DND-41 (cell line): ENCODE results near the gene AKNA.

Experiments
- ATAC-seq: fragments of 200-7000 bp; cut with Tn5 transposase; 3 replicates; pipeline ENCODE4 v1.9.1; 2021; ENCODE audit warnings: low read depth; ENCODE audit not compliant: insufficient read depth
- DNase-seq: peaks from one replicate; pipeline ENCODE4 v3.0.0-alpha.2; 2020
- H2AFZ ChIP-seq: 2 replicates; pipeline ENCODE4 v1.6.0; 2012; ENCODE audit warnings: low read depth, low read length
- H3K27ac ChIP-seq: 2 replicates; pipeline ENCODE4 v1.5.1; 2012; ENCODE audit warnings: low read length, inconsistent platforms
- H3K27me3 ChIP-seq: fragments of 200-600 bp; sonication (generic); 2 replicates; pipeline ENCODE4 v1.6.0; 2012; ENCODE audit warnings: low read length, mild to moderate bottlenecking, inconsistent platforms; ENCODE audit not compliant: insufficient read depth, poor library complexity
- H3K36me3 ChIP-seq: 2 replicates; pipeline ENCODE4 v1.5.1; 2012; ENCODE audit warnings: low read length, inconsistent platforms; ENCODE audit not compliant: insufficient read depth
- H3K4me1 ChIP-seq: 2 replicates; pipeline ENCODE4 v1.5.1; 2012; ENCODE audit warnings: mild to moderate bottlenecking, low read length; ENCODE audit not compliant: insufficient read depth
- H3K4me2 ChIP-seq: 2 replicates; pipeline ENCODE4 v1.6.0; 2012; ENCODE audit warnings: mild to moderate bottlenecking, moderate library complexity, low read length, inconsistent platforms; ENCODE audit not compliant: insufficient read depth
- H3K4me3 ChIP-seq, 2 experiments: fragments of 200-600 bp in 1 of 2; shearing (Covaris generic) in 1 of 2; 2 replicates each; pipeline ENCODE4 v1.5.1; 2012 to 2016; ENCODE audit warnings: inconsistent platforms in 2 of 2, low read length in 2 of 2, mild to moderate bottlenecking in 2 of 2, low read depth in 1 of 2, moderate library complexity in 1 of 2
- H3K79me2 ChIP-seq: 2 replicates; pipeline ENCODE4 v1.6.0; 2012; ENCODE audit warnings: low read length, inconsistent platforms; ENCODE audit not compliant: insufficient read depth
- H3K9ac ChIP-seq: 2 replicates; pipeline ENCODE4 v1.6.0; 2012; ENCODE audit warnings: low read depth, mild to moderate bottlenecking, inconsistent platforms, low read length, moderate library complexity
- H3K9me3 ChIP-seq: 2 replicates; pipeline ENCODE4 v1.5.1; 2012; ENCODE audit warnings: low read length, moderate library complexity, mild to moderate bottlenecking, inconsistent platforms; ENCODE audit not compliant: insufficient read depth, severe bottlenecking
- H4K20me1 ChIP-seq: 2 replicates; pipeline ENCODE4 v1.6.0; 2012; ENCODE audit warnings: low read length; ENCODE audit not compliant: insufficient read depth
- EZH2 ChIP-seq: IDR thresholded peaks from 3 replicates; pipeline ENCODE4 v1.6.1; 2012; ENCODE audit warnings: borderline replicate concordance, low read depth, mild to moderate bottlenecking, moderate library complexity, low read length, inconsistent platforms; ENCODE audit not compliant: severe bottlenecking
- TF ChIP-seq, protein P1 (sequence below): IDR thresholded peaks from 2 replicates; pipeline ENCODE4 v1.5.1; 2012; ENCODE audit warnings: borderline replicate concordance, low read length, moderate library complexity, mild to moderate bottlenecking; ENCODE audit not compliant: poor library complexity, severe bottlenecking; ENCODE audit errors: extremely low read depth

The AKNA gene

DNA sequence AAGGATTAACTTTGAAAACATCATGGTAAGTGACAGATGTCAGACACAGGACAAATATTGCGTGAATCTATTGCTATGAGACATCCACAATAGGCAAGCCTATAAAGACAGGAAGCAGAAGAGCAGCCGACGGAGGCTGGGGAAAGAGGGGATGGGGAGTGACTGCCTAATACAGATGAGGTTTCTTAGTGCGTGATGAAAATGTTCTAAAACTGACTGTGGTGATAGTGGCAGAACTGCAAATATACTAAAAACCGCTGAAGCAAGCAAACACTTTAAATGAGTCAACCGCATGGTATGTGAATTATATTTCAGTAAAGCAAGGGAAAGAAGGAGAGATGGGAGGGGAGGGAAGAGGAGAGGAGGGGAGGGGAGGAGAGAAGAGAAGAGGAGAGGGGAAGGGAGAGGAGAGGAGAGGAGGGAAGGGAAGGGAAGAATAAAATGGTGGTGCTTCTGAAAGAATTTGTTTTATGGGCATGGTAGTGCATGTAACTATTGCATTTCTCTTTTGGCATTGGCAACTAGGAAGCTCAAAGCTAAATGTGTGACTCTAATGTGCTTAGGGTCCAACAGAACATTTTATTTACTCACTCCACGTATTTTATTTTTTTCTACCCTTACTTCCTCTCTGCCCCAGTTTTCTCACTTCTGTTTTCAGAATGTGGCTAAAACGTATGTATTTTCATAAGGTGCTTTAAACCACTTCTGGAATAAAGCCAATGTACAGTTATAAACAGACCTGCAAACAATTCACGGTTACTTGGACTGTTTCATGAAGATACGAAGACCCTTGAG, 21.3 kb downstream of the AKNA start:
- peaks cover 12% of the 10 kb centered on the region for H3K4me1 ChIP-seq
- H3K9me3 ChIP-seq, result no peaks in the 10 kb centered on the region
- H3K27me3 ChIP-seq, result no peaks in the 10 kb centered on the region
- H3K27ac ChIP-seq, result no peak overlapping the region
- peaks cover 3% of the 10 kb centered on the region; the same call in 1 of the 2 replicates for H4K20me1 ChIP-seq
- no peak overlapping the region for H2AFZ ChIP-seq
- TF ChIP-seq EZH2, result no peak
- TF ChIP-seq, protein P1, sequence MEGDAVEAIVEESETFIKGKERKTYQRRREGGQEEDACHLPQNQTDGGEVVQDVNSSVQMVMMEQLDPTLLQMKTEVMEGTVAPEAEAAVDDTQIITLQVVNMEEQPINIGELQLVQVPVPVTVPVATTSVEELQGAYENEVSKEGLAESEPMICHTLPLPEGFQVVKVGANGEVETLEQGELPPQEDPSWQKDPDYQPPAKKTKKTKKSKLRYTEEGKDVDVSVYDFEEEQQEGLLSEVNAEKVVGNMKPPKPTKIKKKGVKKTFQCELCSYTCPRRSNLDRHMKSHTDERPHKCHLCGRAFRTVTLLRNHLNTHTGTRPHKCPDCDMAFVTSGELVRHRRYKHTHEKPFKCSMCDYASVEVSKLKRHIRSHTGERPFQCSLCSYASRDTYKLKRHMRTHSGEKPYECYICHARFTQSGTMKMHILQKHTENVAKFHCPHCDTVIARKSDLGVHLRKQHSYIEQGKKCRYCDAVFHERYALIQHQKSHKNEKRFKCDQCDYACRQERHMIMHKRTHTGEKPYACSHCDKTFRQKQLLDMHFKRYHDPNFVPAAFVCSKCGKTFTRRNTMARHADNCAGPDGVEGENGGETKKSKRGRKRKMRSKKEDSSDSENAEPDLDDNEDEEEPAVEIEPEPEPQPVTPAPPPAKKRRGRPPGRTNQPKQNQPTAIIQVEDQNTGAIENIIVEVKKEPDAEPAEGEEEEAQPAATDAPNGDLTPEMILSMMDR, result no peak
- no peak for ATAC-seq
- DNase-seq, result no peak
- no peak overlapping the region for H3K4me2 ChIP-seq
- H3K9ac ChIP-seq, result no peak overlapping the region
- H3K36me3 ChIP-seq, result peaks cover 97% of the 10 kb centered on the region
- peaks cover 25% of the 10 kb centered on the region for H3K79me2 ChIP-seq
- no peak overlapping the region for H3K4me3 ChIP-seq

DNA sequence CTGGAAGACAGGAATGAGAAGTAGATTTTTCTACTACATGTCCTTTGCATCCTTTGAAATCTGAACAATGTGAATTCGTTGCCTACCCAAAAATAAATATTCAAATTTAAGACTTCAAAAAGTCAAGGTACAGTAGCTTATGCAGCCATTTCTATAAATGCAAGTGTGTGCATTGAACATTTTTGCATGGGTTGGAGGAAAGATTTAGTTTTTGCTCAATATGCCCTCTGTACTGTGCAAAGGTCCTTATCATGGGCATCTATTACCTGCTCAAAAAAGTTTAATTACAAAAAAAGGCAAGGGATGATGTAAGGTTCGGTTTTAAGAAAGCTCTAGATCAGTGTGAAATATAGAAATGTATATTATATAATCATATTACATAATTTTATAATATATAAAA, 22.6 kb downstream of the AKNA start:
- ATAC-seq (no peak), DNase-seq (no peak)
- Histone ChIP-seq H3K36me3 (peaks cover 97% of the 10 kb centered on the region), H3K4me3 (no peak overlapping the region), H3K79me2 (peaks cover 12% of the 10 kb centered on the region), H3K9me3 (no peaks in the 10 kb centered on the region), H4K20me1 (peaks cover 3% of the 10 kb centered on the region; the same call in 1 of the 2 replicates), H3K4me1 (no peaks in the 10 kb centered on the region), H3K27me3 (no peaks in the 10 kb centered on the region), H3K9ac (no peak overlapping the region), H2AFZ (no peak overlapping the region), H3K4me2 (no peak overlapping the region), H3K27ac (no peak overlapping the region)
- TF ChIP-seq EZH2, result no peak
- TF ChIP-seq, protein P1, result no peak

DNA sequence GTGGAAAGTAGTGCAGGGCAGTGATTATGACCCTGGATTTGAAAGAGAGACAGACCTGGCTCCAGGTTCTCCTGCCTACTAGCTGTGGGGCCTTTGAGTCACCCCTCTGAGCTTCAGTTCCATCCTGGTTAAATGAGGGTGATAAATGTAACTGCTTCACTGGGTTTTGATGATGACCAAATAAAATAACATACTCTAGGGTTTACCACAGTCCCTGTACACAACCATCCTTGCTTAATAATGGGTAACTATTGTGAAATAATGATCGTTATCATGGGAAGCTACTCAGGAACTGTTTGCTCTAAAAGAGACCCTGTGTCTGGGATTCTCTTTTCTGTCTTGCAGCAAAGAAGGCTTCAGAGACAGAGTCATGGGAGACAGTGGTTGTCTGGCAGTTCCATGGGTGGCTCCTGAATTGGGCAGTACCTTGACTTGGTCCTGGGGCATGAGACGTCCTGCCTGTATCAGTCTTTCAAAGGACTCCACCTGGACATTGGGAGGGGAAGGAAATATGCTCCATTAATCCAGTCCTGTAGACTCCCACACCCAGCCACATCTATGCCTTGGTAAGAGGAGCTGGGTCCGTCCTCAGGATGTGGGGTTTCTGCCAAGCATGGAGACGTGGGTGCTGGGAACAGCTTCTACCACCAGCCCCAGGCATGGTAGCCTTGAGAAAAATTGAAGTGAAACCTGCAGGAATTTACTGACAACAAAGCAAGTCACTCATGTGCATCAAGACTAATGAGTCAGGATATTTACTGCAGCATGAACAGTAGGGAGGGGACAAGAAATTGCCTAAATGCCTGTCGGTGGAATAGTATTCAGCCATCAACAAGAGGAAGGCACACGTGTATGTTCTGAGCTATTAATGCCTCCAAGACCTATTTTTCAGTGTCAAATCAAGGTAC, 23.4 kb downstream of the AKNA start:
- H3K4me1 ChIP-seq, result no peaks in the 10 kb centered on the region
- no peak overlapping the region for H3K4me2 ChIP-seq
- H3K9ac ChIP-seq, result no peak overlapping the region
- DNase-seq (no peak), ATAC-seq (no peak)
- H3K36me3 ChIP-seq, result peaks cover 97% of the 10 kb centered on the region
- no peak overlapping the region for H3K4me3 ChIP-seq
- no peak overlapping the region for H2AFZ ChIP-seq
- H4K20me1 ChIP-seq, result peaks cover 3% of the 10 kb centered on the region; the same call in 1 of the 2 replicates
- peaks cover 4% of the 10 kb centered on the region; the same call in 1 of the 2 replicates for H3K79me2 ChIP-seq
- no peaks in the 10 kb centered on the region for H3K9me3 ChIP-seq
- H3K27ac ChIP-seq, result no peak overlapping the region
- no peaks in the 10 kb centered on the region for H3K27me3 ChIP-seq
- TF ChIP-seq, protein P1, result no peak
- TF ChIP-seq EZH2, result no peak
